HepG2 (cell line): ENCODE measurements around the gene OBSL1. TPM values are rescaled to one million over a fixed set of nuclear protein-coding genes. Genes with fewer than 3 reads are reported as not detected.

Source experiments
- ARNT ChIP-seq: fragments of 450-650 bp; IDR thresholded peaks from 2 replicates; pipeline ENCODE4 v1.6.1; 2017
- HNRNPK ChIP-seq: fragments of 200-400 bp; formaldehyde crosslinking; IDR thresholded peaks from 2 replicates; pipeline ENCODE4 v1.6.1; 2018; ENCODE audit warnings: low read length, low read depth, moderate library complexity, mild to moderate bottlenecking; ENCODE audit not compliant: poor library complexity, severe bottlenecking
- MEF2D ChIP-seq: sonication (generic); formaldehyde crosslinking; IDR thresholded peaks from 2 replicates; pipeline ENCODE4 v1.5.1; 2020; ENCODE audit warnings: mild to moderate bottlenecking, missing genetic modification reagents
- PHF8 ChIP-seq: sonication (generic); formaldehyde crosslinking; IDR thresholded peaks from 2 replicates; pipeline ENCODE4 v1.5.0; 2020; ENCODE audit warnings: missing genetic modification reagents
- ZNF703 ChIP-seq: sonication (generic); formaldehyde crosslinking; IDR thresholded peaks from 2 replicates; pipeline ENCODE4 v1.5.1; 2020; ENCODE audit warnings: missing genetic modification reagents, mild to moderate bottlenecking, moderate library complexity, borderline replicate concordance
- ZNF709 ChIP-seq: sonication (generic); formaldehyde crosslinking; IDR thresholded peaks from 2 replicates; pipeline ENCODE4 v1.5.0; 2020; ENCODE audit warnings: mild to moderate bottlenecking, missing genetic modification reagents
- ZNF816 ChIP-seq: sonication (generic); formaldehyde crosslinking; IDR thresholded peaks from 2 replicates; pipeline ENCODE4 v1.8.0; 2022; ENCODE audit warnings: missing genetic modification reagents, mild to moderate bottlenecking, borderline replicate concordance
- polyA plus RNA-seq, 8 experiments: library from polyadenylated mRNA; depleted of rRNA in 3 of 8; stranded (reverse) in 7 of 8; unstranded in 1 of 8; fragments of >200 nt; fragmentation: Illumina TruSeq in 4 of 8; extraction: Trizol in 4 of 8; gene quantifications; 2 replicates each; pipeline versions ENCODE4 v1.2.1 to v1.2.3, GENCODE V29; 2011 to 2016; ENCODE audit warnings: low read depth in 4 of 8, missing spikeins in 1 of 8, mixed read lengths in 1 of 8; ENCODE audit not compliant: insufficient read depth in 1 of 8
- total RNA-seq, 5 experiments: library from RNA; depleted of rRNA; stranded (reverse); fragments of >200 nt; fragmentation: Illumina TruSeq; extraction: Trizol; gene quantifications; 2 replicates each; pipeline ENCODE4 v1.2.3, GENCODE V29; 2016; ENCODE audit warnings: low read depth in 1 of 5
- TF ChIP-seq, protein P1 (sequence below): sonication (generic); formaldehyde crosslinking; IDR thresholded peaks from one replicate; pipeline ENCODE4 v1.5.1; 2020; ENCODE audit warnings: mild to moderate bottlenecking, missing genetic modification reagents; ENCODE audit errors: not compliant biosample characterization
- TF ChIP-seq, protein P2 (sequence below): sonication (generic); formaldehyde crosslinking; IDR thresholded peaks from 2 replicates; pipeline ENCODE4 v1.5.0; 2020; ENCODE audit warnings: mild to moderate bottlenecking, missing genetic modification reagents, borderline replicate concordance
- TF ChIP-seq, protein P3 (sequence below): sonication (generic); formaldehyde crosslinking; IDR thresholded peaks from 2 replicates; pipeline ENCODE4 v1.4.0; 2020; ENCODE audit warnings: mild to moderate bottlenecking, missing genetic modification reagents
- TF ChIP-seq, protein P4 (sequence below): sonication (generic); formaldehyde crosslinking; IDR thresholded peaks from 2 replicates; pipeline ENCODE4 v1.5.0; 2020; ENCODE audit warnings: mild to moderate bottlenecking, missing genetic modification reagents
- TF ChIP-seq, protein P5 (sequence below): sonication (generic); formaldehyde crosslinking; IDR thresholded peaks from 2 replicates; pipeline ENCODE4 v1.4.0; 2020; ENCODE audit warnings: mild to moderate bottlenecking, low read depth, missing genetic modification reagents

The OBSL1 gene
- total and polyA plus RNA-seq, 2 of the 13 experiments (the other 11 are each of a cell fraction or from before 2014, with no cell fraction given), result 86.7 to 218 TPM

DNA sequence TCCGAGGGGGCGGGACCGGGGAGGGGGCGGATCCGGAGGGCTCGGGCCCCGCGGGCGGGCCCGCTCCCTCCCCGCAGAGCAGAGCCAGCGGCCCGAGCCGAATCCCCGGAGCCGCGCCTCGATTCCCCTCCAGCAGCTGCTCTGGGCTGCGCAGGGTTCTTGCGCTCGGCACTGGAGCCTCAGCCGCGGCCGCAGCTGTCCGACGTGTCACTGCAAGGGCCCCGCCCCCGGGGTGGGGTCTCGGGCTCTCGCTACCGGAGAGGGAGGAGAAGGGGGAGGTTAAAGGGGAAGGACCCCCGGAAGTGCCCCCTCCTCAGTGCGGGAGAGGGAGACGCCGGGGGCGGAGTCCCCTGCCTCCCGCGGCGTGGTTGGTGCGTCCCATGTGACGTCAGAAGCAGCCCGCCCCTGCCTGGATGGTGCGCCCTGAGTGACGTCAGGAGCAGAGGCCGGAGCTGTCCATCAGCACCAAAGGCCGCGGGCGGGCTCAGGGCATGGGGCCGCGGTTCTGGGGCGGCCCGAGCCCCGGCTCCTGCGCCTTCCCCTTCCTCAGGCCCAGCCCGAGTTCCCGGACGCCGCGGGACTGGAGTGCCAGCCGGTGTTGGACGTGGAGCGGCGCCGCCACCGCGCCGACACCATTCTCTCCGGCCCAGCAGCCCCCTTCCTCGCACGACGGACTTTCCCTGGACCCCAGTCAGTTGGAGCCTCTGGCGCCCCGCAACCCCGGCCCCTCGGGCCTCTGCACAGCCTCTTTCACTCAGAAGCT lies 27.6 kb downstream of the OBSL1 start, which contains the start of the genes CHPF and TMEM198 (continued):
- TF ChIP-seq, protein P1, sequence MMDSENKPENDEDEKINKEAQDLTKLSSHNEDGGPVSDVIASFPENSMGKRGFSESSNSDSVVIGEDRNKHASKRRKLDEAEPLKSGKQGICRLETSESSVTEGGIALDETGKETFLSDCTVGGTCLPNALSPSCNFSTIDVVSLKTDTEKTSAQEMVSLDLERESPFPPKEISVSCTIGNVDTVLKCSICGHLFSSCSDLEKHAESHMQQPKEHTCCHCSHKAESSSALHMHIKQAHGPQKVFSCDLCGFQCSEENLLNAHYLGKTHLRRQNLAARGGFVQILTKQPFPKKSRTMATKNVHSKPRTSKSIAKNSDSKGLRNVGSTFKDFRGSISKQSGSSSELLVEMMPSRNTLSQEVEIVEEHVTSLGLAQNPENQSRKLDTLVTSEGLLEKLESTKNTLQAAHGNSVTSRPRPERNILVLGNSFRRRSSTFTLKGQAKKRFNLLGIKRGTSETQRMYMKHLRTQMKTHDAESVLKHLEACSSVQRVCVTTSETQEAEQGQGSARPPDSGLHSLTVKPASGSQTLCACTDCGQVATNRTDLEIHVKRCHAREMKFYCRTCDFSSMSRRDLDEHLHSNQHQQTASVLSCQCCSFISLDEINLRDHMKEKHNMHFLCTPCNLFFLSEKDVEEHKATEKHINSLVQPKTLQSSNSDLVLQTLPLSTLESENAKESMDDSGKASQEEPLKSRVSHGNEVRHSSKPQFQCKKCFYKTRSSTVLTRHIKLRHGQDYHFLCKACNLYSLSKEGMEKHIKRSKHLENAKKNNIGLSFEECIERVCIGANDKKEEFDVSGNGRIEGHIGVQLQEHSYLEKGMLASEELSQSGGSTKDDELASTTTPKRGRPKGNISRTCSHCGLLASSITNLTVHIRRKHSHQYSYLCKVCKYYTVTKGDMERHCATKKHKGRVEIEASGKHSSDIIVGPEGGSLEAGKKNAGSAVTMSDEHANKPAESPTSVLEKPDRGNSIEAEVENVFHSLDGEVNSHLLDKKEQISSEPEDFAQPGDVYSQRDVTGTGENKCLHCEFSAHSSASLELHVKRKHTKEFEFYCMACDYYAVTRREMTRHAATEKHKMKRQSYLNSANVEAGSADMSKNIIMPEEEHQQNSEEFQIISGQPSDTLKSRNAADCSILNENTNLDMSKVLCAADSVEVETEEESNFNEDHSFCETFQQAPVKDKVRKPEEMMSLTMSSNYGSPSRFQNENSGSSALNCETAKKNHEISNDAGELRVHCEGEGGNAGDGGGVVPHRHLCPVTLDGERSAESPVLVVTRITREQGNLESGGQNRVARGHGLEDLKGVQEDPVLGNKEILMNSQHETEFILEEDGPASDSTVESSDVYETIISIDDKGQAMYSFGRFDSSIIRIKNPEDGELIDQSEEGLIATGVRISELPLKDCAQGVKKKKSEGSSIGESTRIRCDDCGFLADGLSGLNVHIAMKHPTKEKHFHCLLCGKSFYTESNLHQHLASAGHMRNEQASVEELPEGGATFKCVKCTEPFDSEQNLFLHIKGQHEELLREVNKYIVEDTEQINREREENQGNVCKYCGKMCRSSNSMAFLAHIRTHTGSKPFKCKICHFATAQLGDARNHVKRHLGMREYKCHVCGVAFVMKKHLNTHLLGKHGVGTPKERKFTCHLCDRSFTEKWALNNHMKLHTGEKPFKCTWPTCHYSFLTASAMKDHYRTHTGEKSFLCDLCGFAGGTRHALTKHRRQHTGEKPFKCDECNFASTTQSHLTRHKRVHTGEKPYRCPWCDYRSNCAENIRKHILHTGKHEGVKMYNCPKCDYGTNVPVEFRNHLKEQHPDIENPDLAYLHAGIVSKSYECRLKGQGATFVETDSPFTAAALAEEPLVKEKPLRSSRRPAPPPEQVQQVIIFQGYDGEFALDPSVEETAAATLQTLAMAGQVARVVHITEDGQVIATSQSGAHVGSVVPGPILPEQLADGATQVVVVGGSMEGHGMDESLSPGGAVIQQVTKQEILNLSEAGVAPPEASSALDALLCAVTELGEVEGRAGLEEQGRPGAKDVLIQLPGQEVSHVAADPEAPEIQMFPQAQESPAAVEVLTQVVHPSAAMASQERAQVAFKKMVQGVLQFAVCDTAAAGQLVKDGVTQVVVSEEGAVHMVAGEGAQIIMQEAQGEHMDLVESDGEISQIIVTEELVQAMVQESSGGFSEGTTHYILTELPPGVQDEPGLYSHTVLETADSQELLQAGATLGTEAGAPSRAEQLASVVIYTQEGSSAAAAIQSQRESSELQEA (CRISPR knock-in tag), result peak; percentile 50
- no peak for TF ChIP-seq ZNF816 (CRISPR knock-in tag)
- no peak for TF ChIP-seq ARNT
- TF ChIP-seq, protein P2, sequence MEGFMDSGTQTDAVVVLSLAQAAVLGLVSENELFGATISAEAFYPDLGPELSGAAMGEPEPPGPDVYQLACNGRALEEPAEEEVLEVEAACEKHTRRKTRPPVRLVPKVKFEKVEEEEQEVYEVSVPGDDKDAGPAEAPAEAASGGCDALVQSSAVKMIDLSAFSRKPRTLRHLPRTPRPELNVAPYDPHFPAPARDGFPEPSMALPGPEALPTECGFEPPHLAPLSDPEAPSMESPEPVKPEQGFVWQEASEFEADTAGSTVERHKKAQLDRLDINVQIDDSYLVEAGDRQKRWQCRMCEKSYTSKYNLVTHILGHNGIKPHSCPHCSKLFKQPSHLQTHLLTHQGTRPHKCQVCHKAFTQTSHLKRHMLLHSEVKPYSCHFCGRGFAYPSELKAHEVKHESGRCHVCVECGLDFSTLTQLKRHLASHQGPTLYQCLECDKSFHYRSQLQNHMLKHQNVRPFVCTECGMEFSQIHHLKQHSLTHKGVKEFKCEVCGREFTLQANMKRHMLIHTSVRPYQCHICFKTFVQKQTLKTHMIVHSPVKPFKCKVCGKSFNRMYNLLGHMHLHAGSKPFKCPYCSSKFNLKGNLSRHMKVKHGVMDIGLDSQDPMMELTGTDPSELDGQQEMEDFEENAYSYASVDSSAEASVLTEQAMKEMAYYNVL (CRISPR knock-in tag), result no peak
- TF ChIP-seq, protein P3, sequence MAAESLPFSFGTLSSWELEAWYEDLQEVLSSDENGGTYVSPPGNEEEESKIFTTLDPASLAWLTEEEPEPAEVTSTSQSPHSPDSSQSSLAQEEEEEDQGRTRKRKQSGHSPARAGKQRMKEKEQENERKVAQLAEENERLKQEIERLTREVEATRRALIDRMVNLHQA (CRISPR knock-in tag), result no peak
- TF ChIP-seq, protein P4, sequence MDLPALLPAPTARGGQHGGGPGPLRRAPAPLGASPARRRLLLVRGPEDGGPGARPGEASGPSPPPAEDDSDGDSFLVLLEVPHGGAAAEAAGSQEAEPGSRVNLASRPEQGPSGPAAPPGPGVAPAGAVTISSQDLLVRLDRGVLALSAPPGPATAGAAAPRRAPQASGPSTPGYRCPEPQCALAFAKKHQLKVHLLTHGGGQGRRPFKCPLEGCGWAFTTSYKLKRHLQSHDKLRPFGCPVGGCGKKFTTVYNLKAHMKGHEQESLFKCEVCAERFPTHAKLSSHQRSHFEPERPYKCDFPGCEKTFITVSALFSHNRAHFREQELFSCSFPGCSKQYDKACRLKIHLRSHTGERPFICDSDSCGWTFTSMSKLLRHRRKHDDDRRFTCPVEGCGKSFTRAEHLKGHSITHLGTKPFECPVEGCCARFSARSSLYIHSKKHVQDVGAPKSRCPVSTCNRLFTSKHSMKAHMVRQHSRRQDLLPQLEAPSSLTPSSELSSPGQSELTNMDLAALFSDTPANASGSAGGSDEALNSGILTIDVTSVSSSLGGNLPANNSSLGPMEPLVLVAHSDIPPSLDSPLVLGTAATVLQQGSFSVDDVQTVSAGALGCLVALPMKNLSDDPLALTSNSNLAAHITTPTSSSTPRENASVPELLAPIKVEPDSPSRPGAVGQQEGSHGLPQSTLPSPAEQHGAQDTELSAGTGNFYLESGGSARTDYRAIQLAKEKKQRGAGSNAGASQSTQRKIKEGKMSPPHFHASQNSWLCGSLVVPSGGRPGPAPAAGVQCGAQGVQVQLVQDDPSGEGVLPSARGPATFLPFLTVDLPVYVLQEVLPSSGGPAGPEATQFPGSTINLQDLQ (CRISPR knock-in tag), result peak; percentile 83
- no peak for TF ChIP-seq ZNF703 (CRISPR knock-in tag)
- TF ChIP-seq, protein P5, sequence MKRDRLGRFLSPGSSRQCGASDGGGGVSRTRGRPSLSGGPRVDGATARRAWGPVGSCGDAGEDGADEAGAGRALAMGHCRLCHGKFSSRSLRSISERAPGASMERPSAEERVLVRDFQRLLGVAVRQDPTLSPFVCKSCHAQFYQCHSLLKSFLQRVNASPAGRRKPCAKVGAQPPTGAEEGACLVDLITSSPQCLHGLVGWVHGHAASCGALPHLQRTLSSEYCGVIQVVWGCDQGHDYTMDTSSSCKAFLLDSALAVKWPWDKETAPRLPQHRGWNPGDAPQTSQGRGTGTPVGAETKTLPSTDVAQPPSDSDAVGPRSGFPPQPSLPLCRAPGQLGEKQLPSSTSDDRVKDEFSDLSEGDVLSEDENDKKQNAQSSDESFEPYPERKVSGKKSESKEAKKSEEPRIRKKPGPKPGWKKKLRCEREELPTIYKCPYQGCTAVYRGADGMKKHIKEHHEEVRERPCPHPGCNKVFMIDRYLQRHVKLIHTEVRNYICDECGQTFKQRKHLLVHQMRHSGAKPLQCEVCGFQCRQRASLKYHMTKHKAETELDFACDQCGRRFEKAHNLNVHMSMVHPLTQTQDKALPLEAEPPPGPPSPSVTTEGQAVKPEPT (CRISPR knock-in tag), result peak; percentile 29; the same call in 1 of the 2 replicates
- TF ChIP-seq MEF2D (CRISPR knock-in tag), result peak; percentile 57
- peak; percentile 95 for TF ChIP-seq HNRNPK
- peak; percentile 70 for TF ChIP-seq PHF8 (CRISPR knock-in tag)
- TF ChIP-seq ZNF709 (CRISPR knock-in tag), result peak; percentile 93
